Activated T-helper 2 cell treated with anti-CD3 and anti-CD28 coated beads, Interferon-gamma antibody, Interleukin-2, Interleukin-4, amounts not matched to agents 10 μg/mL and 5 μg/mL and 100 μg/mL, durations not matched to agents 14 hours and 24 hours and 36 hours (primary cell): Measurements from ENCODE around the gene PTGER3. TPM values are rescaled to one million over a fixed set of nuclear protein-coding genes. Genes with fewer than 3 reads are reported as not detected.
"Not testable (repeated sequence)": the region's sequence is repeated elsewhere in the genome, so short reads cannot be mapped to it uniquely, and the experiment has no call there.

Experiments
- DNase-seq: peaks from one replicate; pipeline ENCODE4 v3.0.0; 2021; ENCODE audit warnings: low spot score
- H3K27ac Mint-ChIP-seq: one replicate; pipeline ENCODE4 v1.8.0; 2021; ENCODE audit warnings: mixed read lengths
- H3K27me3 Mint-ChIP-seq: one replicate; pipeline ENCODE4 v1.8.0; 2021; ENCODE audit warnings: low read depth, mixed read lengths
- H3K36me3 Mint-ChIP-seq: one replicate; pipeline ENCODE4 v1.8.0; 2021; ENCODE audit warnings: low read depth, mixed read lengths
- H3K4me1 Mint-ChIP-seq: one replicate; pipeline ENCODE4 v1.8.0; 2021; ENCODE audit warnings: low read depth, mixed read lengths
- H3K4me3 Mint-ChIP-seq: one replicate; pipeline ENCODE4 v1.8.0; 2021; ENCODE audit warnings: low read depth, mild to moderate bottlenecking, moderate library complexity, mixed read lengths
- H3K9me3 Mint-ChIP-seq: one replicate; pipeline ENCODE4 v1.8.0; 2021; ENCODE audit warnings: mixed read lengths
- intact Hi-C: fragments of 100-400 bp; cut with micrococcal nuclease; formaldehyde crosslinking; loops from one replicate; pipeline ENCODE4 v1.15.1; 2023
- total RNA-seq: library from RNA; stranded (reverse); gene quantifications from 2 replicates; pipeline ENCODE4 v1.2.3, GENCODE V29; 2022

The PTGER3 gene
- total RNA-seq, 1 donor from 2014 or later: 0.43 TPM

DNA sequence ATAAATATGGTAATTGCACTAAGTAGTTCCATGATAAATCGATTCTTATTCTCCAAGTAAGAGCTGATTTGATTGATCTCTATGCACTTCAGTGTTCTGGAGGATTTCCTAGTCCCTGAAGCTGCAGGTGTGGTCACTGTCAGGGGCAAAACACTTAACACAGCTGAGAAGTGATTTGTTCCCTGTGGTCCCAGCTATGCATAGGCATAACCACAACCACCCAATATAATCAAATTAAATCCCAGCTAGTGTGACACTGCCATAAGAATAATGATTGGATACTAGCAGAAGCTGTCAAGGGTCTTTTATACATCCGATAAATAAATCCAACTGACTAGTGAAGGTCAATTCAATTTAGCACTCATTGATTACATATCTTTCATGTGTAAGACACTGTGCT lies 60.1 kb downstream of the PTGER3 start:
- Mint-ChIP-seq H3K4me3 (no peak overlapping the region), H3K4me1 (no peaks in the 10 kb centered on the region), H3K27ac (no peak overlapping the region), H3K27me3 (peaks cover 14% of the 10 kb centered on the region), H3K9me3 (no peaks in the 10 kb centered on the region), H3K36me3 (no peaks in the 10 kb centered on the region)
- intact Hi-C loops: no loop called here
- DNase-seq: no peak

DNA sequence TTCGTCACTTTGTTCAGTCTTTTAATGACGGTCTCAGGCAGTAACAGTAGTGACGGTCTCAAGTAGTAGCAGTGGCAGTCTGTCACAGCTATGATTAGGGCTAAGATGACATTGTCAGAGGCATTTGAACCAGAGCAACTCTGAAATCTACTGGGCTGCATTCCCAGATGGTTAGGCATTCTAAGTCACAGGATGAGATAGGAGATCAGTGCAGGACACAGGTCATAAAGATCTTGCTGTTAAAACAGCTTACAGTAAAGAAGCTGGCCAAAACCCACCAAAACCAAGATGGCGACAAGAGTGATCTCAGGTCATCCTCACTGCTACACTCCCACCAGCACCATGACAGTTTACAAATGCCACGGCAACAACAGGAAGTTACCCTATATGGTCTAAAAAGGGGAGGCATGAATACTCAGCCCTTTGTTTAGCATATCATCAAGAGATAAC lies 61.8 kb downstream of the PTGER3 start:
- H3K9me3 Mint-ChIP-seq, H3K36me3 Mint-ChIP-seq, intact Hi-C loops, H3K4me1 Mint-ChIP-seq, H3K4me3 Mint-ChIP-seq, H3K27ac Mint-ChIP-seq, DNase-seq: not testable (repeated sequence)
- peaks cover 13% of the 10 kb centered on the region for H3K27me3 Mint-ChIP-seq

DNA sequence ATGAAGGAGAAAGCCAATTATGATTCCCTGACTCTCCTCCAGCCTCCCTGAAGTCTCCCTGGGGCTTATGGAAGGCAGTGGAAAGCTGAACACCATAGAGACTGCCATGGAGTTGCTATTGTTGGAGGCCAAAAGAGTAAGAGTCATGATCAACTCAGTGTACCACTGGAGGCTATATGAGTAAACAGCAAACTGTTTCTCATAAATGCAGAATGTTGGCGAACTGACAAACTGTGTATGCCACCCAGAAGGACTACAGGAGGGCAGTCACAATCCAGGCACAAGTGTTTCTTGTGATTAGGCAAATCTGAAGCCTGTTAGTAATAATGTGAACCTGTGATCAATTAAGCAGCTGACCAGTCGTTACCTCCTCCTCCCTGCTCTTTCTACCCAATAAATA lies 62.3 kb downstream of the PTGER3 start:
- H3K27me3 Mint-ChIP-seq: peaks cover 13% of the 10 kb centered on the region
- H3K4me3 Mint-ChIP-seq, H3K27ac Mint-ChIP-seq, intact Hi-C loops, H3K9me3 Mint-ChIP-seq, H3K36me3 Mint-ChIP-seq, DNase-seq, H3K4me1 Mint-ChIP-seq: not testable (repeated sequence)

DNA sequence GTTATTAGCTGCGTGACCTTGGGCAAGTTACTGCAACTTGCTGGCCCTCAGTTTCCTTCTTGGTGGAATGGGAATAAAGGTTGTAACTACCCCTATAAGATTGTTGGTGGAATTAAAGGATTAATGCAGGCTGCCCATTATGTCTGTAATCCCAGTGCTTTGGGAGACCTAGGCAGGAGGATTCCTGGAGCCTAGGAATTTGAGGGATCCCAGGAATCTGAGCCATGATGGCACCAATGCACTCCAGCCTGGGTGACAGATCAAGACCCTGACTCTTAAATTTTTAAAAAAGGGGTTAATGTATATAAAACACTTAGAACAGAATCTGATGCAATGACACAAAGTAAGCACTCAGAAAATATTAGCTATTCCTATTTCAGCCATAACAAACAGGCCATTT lies 67.3 kb downstream of the PTGER3 start:
- peaks cover 15% of the 10 kb centered on the region for H3K27me3 Mint-ChIP-seq
- H3K4me1 Mint-ChIP-seq: no peaks in the 10 kb centered on the region
- DNase-seq: no peak
- intact Hi-C loops: no loop called here
- no peaks in the 10 kb centered on the region for H3K36me3 Mint-ChIP-seq
- H3K27ac Mint-ChIP-seq: no peak overlapping the region
- H3K4me3 Mint-ChIP-seq: no peak overlapping the region
- H3K9me3 Mint-ChIP-seq: no peaks in the 10 kb centered on the region

DNA sequence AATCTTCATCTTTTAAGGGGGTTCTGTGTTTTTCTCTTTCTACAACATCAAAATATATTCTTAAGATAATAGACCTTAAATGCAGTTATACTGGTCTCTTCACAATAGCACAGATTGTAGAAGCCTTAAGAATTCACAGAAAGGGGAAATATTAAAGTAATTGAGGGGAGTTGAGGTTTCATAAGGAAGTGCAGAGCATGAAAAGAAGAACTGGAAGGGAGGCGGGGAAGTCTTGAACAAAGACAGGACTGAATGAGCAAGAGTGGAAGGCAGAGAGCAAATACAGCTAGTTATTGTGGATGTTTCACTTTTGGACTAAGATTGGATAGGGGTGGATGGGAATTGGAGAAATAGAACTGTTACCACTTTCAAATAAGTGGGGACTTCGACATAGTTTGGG lies 67.7 kb downstream of the PTGER3 start:
- no peak overlapping the region for H3K27ac Mint-ChIP-seq
- no peak for DNase-seq
- H3K27me3 Mint-ChIP-seq: peaks cover 17% of the 10 kb centered on the region
- no peaks in the 10 kb centered on the region for H3K4me1 Mint-ChIP-seq
- intact Hi-C loops: no loop called here
- H3K36me3 Mint-ChIP-seq: no peaks in the 10 kb centered on the region
- H3K9me3 Mint-ChIP-seq: no peaks in the 10 kb centered on the region
- no peak overlapping the region for H3K4me3 Mint-ChIP-seq

DNA sequence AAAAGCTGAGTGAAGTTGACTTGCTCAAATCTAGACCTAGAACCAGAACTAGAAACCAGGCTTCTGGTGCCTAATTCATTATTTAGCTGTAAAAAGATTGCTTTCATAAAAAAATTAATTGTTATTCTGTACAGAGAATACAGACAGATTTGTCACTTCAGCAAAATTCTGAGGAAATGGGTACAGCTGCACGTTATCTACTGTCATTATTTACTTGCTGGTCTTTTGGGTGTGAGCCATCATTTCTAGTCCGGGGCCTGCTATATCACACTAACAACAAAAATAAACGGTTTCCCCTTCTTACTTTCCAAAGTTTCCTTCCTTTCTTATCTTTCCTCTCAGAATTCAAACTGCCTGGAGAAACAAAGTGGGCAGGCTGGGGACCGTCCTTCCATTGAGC lies 68.3 kb downstream of the PTGER3 start:
- Mint-ChIP-seq H3K4me3 (no peak overlapping the region), H3K27ac (no peak overlapping the region), H3K27me3 (peaks cover 18% of the 10 kb centered on the region), H3K36me3 (no peaks in the 10 kb centered on the region), H3K9me3 (no peaks in the 10 kb centered on the region), H3K4me1 (no peaks in the 10 kb centered on the region)
- no peak for DNase-seq
- intact Hi-C loops: no loop called here

DNA sequence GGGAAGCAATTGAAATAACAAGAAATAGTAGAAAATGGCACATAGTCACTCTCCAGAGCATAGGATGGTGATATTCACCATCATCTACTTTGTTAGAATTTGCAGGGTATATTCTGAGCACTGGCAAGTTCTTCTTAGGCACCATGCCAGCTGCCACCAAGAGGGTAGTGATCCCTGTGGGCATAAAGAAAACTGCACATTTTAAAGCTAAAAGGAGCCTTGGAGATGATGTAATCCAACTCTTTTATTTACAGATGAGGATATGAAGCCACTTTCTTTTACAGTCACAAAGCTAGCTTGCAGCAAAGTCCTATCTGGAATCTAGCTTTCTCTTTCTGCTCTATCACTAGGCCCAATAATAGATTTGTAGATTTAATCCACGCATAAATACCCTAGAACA lies 69.0 kb downstream of the PTGER3 start:
- Mint-ChIP-seq H3K4me1 (no peaks in the 10 kb centered on the region), H3K9me3 (no peaks in the 10 kb centered on the region), H3K4me3 (no peak overlapping the region), H3K27ac (no peak overlapping the region), H3K36me3 (no peaks in the 10 kb centered on the region), H3K27me3 (peaks cover 18% of the 10 kb centered on the region)
- intact Hi-C loops: no loop called here
- DNase-seq: no peak

DNA sequence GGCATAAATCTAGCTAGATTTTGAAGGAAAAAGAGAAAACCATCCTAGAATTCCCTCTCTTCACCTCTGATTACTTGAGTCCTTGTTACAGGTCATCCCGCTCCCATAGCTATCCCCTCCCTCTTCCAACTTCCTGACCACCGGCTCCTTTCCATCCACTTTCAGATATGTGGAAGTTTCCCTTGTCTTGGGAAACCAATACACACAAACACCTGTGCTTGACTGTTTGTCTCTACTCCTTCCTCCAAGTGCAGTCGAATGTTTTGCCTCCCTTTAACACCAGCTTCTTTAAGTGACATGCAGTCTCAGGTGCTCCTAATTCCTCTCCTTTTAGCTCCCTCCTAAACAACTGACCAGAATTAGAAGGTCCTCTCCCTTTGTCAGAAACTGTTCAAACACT lies 70.0 kb downstream of the PTGER3 start:
- no peak for DNase-seq
- no peaks in the 10 kb centered on the region for H3K4me1 Mint-ChIP-seq
- no peaks in the 10 kb centered on the region for H3K36me3 Mint-ChIP-seq
- intact Hi-C loops: no loop called here
- no peaks in the 10 kb centered on the region for H3K9me3 Mint-ChIP-seq
- H3K27ac Mint-ChIP-seq: no peak overlapping the region
- no peak overlapping the region for H3K4me3 Mint-ChIP-seq
- peaks cover 14% of the 10 kb centered on the region for H3K27me3 Mint-ChIP-seq

DNA sequence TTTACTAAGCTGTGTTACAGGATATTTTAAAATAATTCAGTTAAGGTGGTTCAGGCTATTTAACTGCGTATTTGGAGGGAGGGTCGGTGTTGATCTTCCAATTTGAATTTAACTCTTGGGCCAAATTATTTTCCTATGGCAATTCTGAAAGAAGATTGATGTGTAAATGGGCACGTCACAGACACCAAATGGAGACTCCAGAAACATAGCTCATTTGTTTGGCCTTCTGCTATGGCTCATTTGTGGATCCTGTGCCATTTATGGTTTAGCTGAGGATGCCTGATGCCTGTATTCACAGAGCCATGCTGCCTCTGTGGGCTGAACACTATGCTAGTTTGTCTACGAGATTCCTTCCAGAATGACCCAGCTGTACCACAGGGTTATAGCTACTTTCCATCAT lies 70.6 kb downstream of the PTGER3 start:
- no peak for DNase-seq
- Mint-ChIP-seq H3K36me3 (no peaks in the 10 kb centered on the region), H3K4me3 (no peak overlapping the region), H3K27me3 (peaks cover 13% of the 10 kb centered on the region), H3K9me3 (no peaks in the 10 kb centered on the region), H3K4me1 (no peaks in the 10 kb centered on the region), H3K27ac (no peak overlapping the region)
- intact Hi-C loops: no loop called here

DNA sequence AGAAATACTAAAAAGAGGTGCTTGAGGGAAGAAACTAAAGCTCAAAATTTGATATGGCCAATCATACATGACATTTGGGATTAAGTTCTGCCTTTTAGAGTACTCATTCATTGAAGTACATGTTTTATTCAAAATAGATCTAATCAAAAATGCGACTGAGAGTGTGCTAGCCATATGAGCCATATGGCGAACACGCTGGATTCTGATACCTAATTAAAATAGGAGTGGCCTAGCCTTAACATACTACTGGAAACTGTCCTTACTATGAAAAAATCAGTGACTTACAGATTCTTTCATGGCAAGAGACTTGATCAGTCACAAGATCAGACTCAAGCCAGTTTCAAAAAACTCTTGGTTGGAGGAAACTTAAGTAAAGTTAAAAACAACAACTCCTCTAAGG lies 73.9 kb downstream of the PTGER3 start:
- Mint-ChIP-seq H3K27ac (no peak overlapping the region), H3K27me3 (peaks cover 8% of the 10 kb centered on the region), H3K36me3 (no peaks in the 10 kb centered on the region), H3K4me1 (no peaks in the 10 kb centered on the region), H3K4me3 (no peak overlapping the region), H3K9me3 (no peaks in the 10 kb centered on the region)
- DNase-seq: no peak
- intact Hi-C loops: no loop called here

DNA sequence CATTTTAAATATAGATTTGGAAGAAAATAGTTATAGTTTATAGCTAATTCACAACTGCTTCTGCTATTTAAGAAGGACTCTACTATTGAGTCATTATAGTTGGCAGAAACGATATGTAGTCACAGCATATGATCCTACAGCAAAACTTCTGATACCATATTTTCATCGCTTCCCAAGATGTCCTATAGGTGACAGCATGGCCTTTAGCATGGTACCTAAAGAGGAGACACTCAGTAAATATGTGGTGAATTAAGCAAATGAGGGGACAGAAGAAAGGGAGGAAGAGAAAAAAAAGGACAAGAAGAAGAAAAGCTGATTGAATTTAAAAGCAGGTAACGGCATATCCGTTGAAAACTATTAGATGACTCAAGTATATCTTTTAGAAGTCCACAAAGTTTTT lies 77.2 kb downstream of the PTGER3 start:
- no peaks in the 10 kb centered on the region for H3K36me3 Mint-ChIP-seq
- no peaks in the 10 kb centered on the region for H3K4me1 Mint-ChIP-seq
- no peak overlapping the region for H3K27ac Mint-ChIP-seq
- DNase-seq: no peak
- intact Hi-C loops: no loop called here
- no peaks in the 10 kb centered on the region for H3K9me3 Mint-ChIP-seq
- H3K4me3 Mint-ChIP-seq: no peak overlapping the region
- peaks cover 6% of the 10 kb centered on the region for H3K27me3 Mint-ChIP-seq

DNA sequence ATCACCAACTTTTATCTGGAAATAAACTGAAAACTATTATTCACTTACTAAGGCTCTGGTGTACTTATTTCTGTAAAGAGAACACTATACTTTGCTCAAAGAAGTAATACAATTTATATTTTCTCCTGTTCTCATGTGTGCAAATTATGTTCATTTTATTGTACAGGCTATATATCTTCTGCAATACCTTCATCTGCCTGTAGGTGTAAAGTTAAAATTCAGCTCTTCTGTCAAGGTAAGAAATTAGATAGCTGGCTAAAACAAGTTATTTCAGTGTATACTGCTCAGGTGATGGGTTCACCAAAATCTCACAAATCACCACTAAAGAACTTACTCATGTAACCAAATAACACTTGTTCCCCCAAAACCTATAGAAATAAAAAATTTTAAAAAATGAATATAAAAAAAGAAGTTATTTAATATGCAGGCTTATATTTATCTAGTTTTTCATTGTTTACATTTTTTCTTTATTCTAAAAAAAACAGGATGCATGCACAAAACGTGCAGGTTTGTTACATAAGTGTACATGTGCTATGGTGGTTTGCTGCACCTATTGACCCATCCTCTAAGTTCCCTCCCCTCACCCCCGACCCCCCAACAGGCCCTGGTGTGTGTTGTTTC lies 81.5 kb downstream of the PTGER3 start:
- no peaks in the 10 kb centered on the region for H3K27me3 Mint-ChIP-seq
- no peaks in the 10 kb centered on the region for H3K36me3 Mint-ChIP-seq
- no peaks in the 10 kb centered on the region for H3K4me1 Mint-ChIP-seq
- no peak overlapping the region for H3K27ac Mint-ChIP-seq
- intact Hi-C loops: no loop called here
- no peak for DNase-seq
- H3K4me3 Mint-ChIP-seq: no peak overlapping the region
- H3K9me3 Mint-ChIP-seq: peaks cover 6% of the 10 kb centered on the region

DNA sequence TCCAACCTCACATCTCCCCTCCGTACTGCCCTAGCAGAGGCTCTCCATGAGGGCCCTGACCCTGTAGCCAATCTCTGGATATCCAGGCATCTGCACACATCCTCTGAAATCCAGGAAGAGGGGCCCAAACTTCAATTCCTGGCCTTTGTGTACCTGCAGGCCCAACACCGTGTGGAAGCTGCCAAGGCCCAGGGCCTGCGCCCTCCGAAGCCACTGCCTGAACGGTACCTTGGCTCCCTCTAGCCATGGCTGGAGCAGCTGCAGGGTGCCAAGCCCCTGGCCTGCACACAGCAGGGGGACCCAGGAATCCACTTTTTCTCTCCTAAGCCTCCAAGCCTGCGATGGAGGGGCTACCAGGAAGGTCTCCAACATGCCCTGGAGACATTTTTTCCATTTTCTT lies 84.2 kb downstream of the PTGER3 start:
- no peak for DNase-seq
- Mint-ChIP-seq H3K36me3 (no peaks in the 10 kb centered on the region), H3K9me3 (peaks cover 6% of the 10 kb centered on the region), H3K4me1 (no peaks in the 10 kb centered on the region), H3K27ac (no peak overlapping the region), H3K4me3 (no peak overlapping the region), H3K27me3 (peaks cover 1% of the 10 kb centered on the region)
- intact Hi-C loops: no loop called here

DNA sequence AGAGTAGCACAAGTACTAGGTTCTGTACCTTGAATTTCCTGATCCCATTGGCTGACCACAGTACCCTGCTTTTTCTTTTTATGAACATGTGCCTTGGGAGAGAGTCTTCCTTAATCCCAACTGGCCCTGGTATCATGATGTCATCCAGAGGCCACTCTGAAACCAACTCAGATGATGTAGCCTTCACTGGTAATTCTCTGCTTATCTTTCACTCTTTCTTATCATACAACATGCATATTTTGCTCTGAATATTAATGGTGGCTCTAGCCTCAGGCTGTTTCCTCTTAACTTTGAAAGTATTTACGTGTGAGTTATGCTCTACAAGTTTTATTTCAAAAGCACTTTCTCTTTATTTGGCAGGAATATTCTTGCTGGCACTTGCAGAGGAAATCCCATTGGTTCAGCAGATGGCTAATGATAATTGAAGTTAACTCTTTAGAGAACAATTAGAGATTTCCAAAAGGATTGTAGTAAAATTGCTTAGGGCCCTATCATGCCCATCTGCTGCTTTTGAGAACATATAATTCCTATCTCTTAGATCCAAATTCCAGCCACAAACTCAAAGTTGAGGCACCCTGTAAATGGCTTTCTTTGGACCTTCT lies 86.1 kb downstream of the PTGER3 start:
- intact Hi-C loops: no loop called here
- H3K4me3 Mint-ChIP-seq: no peak overlapping the region
- no peak overlapping the region for H3K27ac Mint-ChIP-seq
- no peak for DNase-seq
- no peaks in the 10 kb centered on the region for H3K4me1 Mint-ChIP-seq
- peaks cover 6% of the 10 kb centered on the region for H3K9me3 Mint-ChIP-seq
- H3K27me3 Mint-ChIP-seq: peaks cover 1% of the 10 kb centered on the region
- no peaks in the 10 kb centered on the region for H3K36me3 Mint-ChIP-seq
